OCI-LY7 (cell line): ENCODE measurements around the gene STPG3.

Experiments used
- CTCF ChIP-seq: fragments of 200-600 bp; sonication (generic); conservative IDR thresholded peaks from 2 replicates; pipeline ENCODE4 v1.5.1; 2014; ENCODE audit warnings: mild to moderate bottlenecking, antibody characterized with exemption, low read length, moderate library complexity, mixed read lengths
- EZH2phosphoT487 ChIP-seq: fragments of 200-600 bp; sonication (generic); IDR thresholded peaks from 2 replicates; pipeline ENCODE4 v1.6.1; 2018; ENCODE audit warnings: low read depth, borderline replicate concordance, mild to moderate bottlenecking, mixed run types, antibody characterized with exemption, low read length, moderate library complexity, mixed read lengths

GRCh38 chr9:137245450-137246421 is 5.3 kb upstream of the STPG3 start:
- TF ChIP-seq CTCF (no peak), EZH2phosphoT487 (no peak)
